Upper lobe of left lung (tissue), 6 donors: ENCODE measurements around the gene TMEM101. TPM values are rescaled to one million over a fixed set of nuclear protein-coding genes. Genes with fewer than 3 reads are reported as not detected.

Experiments
- ATAC-seq, 2 donors: fragments of 200-7000 bp; cut with Tn5 transposase; one replicate each; pipeline ENCODE4 v1.9.1; 2022; ENCODE audit warnings: mild to moderate bottlenecking in 2 of 2, moderate library complexity in 2 of 2; ENCODE audit not compliant: low FRiP score in 2 of 2
- DNase-seq, 2 donors: peaks; one replicate each; pipeline ENCODE4 v3.0.0-alpha.2; 2019 to 2020
- H3K27ac ChIP-seq, 4 donors: fragments of 200-600 bp; sonication (generic); one replicate each; pipeline ENCODE4 v1.5.1; 2016 to 2019
- H3K27me3 ChIP-seq, 4 donors: fragments of 200-600 bp; sonication (generic); one replicate each; pipeline ENCODE4 v1.5.1; 2017 to 2019
- H3K36me3 ChIP-seq, 4 donors: fragments of 200-600 bp; sonication (generic); one replicate each; pipeline ENCODE4 v1.5.1; 2016 to 2019
- H3K4me1 ChIP-seq, 4 donors: fragments of 200-600 bp; sonication (generic); one replicate each; pipeline ENCODE4 v1.5.1; 2018 to 2019
- H3K4me3 ChIP-seq, 4 donors: fragments of 200-600 bp; sonication (generic); one replicate each; pipeline ENCODE4 v1.5.1; 2017 to 2019; ENCODE audit warnings: mild to moderate bottlenecking in 2 of 4, moderate library complexity in 1 of 4
- H3K9me3 ChIP-seq, 4 donors: fragments of 200-600 bp; sonication (generic); one replicate each; pipeline ENCODE4 v1.5.1; 2018 to 2019
- CTCF ChIP-seq, 6 experiments: fragments of 450-650 bp in 4 of 6; fragments of 200-600 bp in 2 of 6; sonication (generic) in 2 of 6; IDR thresholded peaks; one replicate each; pipeline ENCODE4 v1.5.1; 2016 to 2019; ENCODE audit warnings: antibody characterized with exemption in 6 of 6
- EP300 ChIP-seq, 4 donors: sonication (generic); formaldehyde crosslinking; IDR thresholded peaks; one replicate each; pipeline ENCODE4 v1.5.1; 2017; ENCODE audit warnings: antibody characterized with exemption in 4 of 4, control low read depth in 2 of 4
- POLR2A ChIP-seq, 4 donors: fragments of 450-650 bp; IDR thresholded peaks; one replicate each; pipeline ENCODE4 v1.5.1; 2016 to 2017; ENCODE audit warnings: antibody characterized with exemption in 4 of 4, mild to moderate bottlenecking in 2 of 4
- POLR2AphosphoS5 ChIP-seq, 2 donors: sonication (generic); formaldehyde crosslinking; IDR thresholded peaks; one replicate each; pipeline ENCODE4 v1.5.1; 2017; ENCODE audit warnings: antibody characterized with exemption in 2 of 2
- WGBS, 2 donors: methylation state at CpG; one replicate each; pipeline ENCODE4 v1.1.5; 2017 to 2018; 5-methylcytosine and 5-hydroxymethylcytosine counted together
- total RNA-seq, 6 donors: library from RNA; depleted of rRNA in 4 of 6; stranded (reverse); fragments of >200 nt in 4 of 6; gene quantifications; one replicate each; pipeline versions ENCODE4 v1.1.0 to v1.2.1, GENCODE V29; 2016 to 2021
- donor health status: DM: no; HTN: no; CAD: no; lungs with moderate emphysema.
- donor health status: DM: no; HTN: yes; CAD: no; lungs with severe emphysema.

Gene TMEM101
- total RNA-seq, 6 donors from 2014 or later, result 10.5 to 36.9 (median 29.1) TPM

- peak; percentile 59 to 93 for DNase-seq
These were observed 20.3 kb downstream of the TMEM101 start for GRCh38 chr17:43994272-43995149.

GRCh38 chr17:43992641-43993040 is 22.1 kb downstream of the TMEM101 start:
- WGBS, 2 donors, result 89 to 96% methylated on average over 14 of the region's 14 CpGs
- Histone ChIP-seq H3K4me3 (no peak overlapping the region), H3K27ac (no peak overlapping the region), H3K36me3 (no peaks in the 10 kb centered on the region), H3K9me3 (no peaks in the 10 kb centered on the region), H3K27me3 (peaks cover 0 to 6% (median 2%) of the 10 kb centered on the region in 4 donors), H3K4me1 (peaks cover 8 to 11% (median 10%) of the 10 kb centered on the region in 4 donors)
- ATAC-seq, result no peak
- DNase-seq, result no peak
- TF ChIP-seq POLR2A (IDR thresholded peaks at IDR 0.05), result no peak
- no peak for TF ChIP-seq EP300 (IDR thresholded peaks at IDR 0.05)
- no peak for TF ChIP-seq POLR2AphosphoS5 (IDR thresholded peaks at IDR 0.05)
- no peak for TF ChIP-seq CTCF (IDR thresholded peaks at IDR 0.05)

More at GRCh38 chr17:43994272-43995149, 20.3 kb downstream of the TMEM101 start:
- Histone ChIP-seq H3K9me3 (no peaks in the 10 kb centered on the region), H3K4me1 (peaks cover 8 to 11% (median 10%) of the 10 kb centered on the region in 4 donors), H3K4me3 (peak overlapping the region in 2 of 4 donors; percentile 26 to 33), H3K27me3 (peaks cover 0 to 4% (median 2%) of the 10 kb centered on the region in 4 donors), H3K36me3 (no peaks in the 10 kb centered on the region), H3K27ac (no peak overlapping the region)
- no peak for TF ChIP-seq EP300 (IDR thresholded peaks at IDR 0.05)
- peak; percentile 61 to 92 (median 85) for TF ChIP-seq CTCF (IDR thresholded peaks at IDR 0.05)
- WGBS, 2 donors, result 14 to 24% methylated on average over 24 to 33 of the region's 52 CpGs
- peak; percentile 78 to 91 for ATAC-seq

- no peaks in the 10 kb centered on the region for H3K9me3 ChIP-seq
- H3K4me3 ChIP-seq, result no peak overlapping the region
- no peak for TF ChIP-seq POLR2A (IDR thresholded peaks at IDR 0.05)
- ATAC-seq, result no peak
- no peak for DNase-seq
- H3K27ac ChIP-seq, result no peak overlapping the region
- 83 to 84% methylated on average over 9 of the region's 9 CpGs for WGBS, 2 donors
- H3K27me3 ChIP-seq, result peaks cover 0 to 9% (median 5%) of the 10 kb centered on the region in 4 donors
- H3K36me3 ChIP-seq, result no peaks in the 10 kb centered on the region
- peaks cover 9 to 11% (median 10%) of the 10 kb centered on the region in 4 donors for H3K4me1 ChIP-seq
These were observed 26.5 kb downstream of the TMEM101 start for GRCh38 chr17:43988301-43988700.

GRCh38 chr17:43987131-43988021 is 27.4 kb downstream of the TMEM101 start:
- WGBS, 2 donors, result 68 to 75% methylated on average over 12 of the region's 12 CpGs
- Histone ChIP-seq H3K36me3 (no peaks in the 10 kb centered on the region), H3K27me3 (peaks cover 0 to 14% (median 7%) of the 10 kb centered on the region in 4 donors), H3K4me1 (peaks cover 10 to 13% (median 12%) of the 10 kb centered on the region in 4 donors), H3K27ac (no peak overlapping the region), H3K9me3 (no peaks in the 10 kb centered on the region), H3K4me3 (no peak overlapping the region)
- no peak for DNase-seq
- TF ChIP-seq POLR2A (IDR thresholded peaks at IDR 0.05), result no peak
- TF ChIP-seq CTCF (IDR thresholded peaks at IDR 0.05), result no peak
- TF ChIP-seq POLR2AphosphoS5 (IDR thresholded peaks at IDR 0.05), result no peak
- no peak for TF ChIP-seq EP300 (IDR thresholded peaks at IDR 0.05)
- no peak for ATAC-seq
